SK-N-SH (cell line): ENCODE data around the gene CTDSPL2. TPM values are rescaled to one million over a fixed set of nuclear protein-coding genes. Genes with fewer than 3 reads are reported as not detected.

Experiments
- CTCF ChIA-PET: fragments of 300-600, 350-600 bp; formaldehyde crosslinking; extraction: SDS; loops from one replicate; lab custom pipeline; 2021; lab: Yijun Ruan, JAX
- POLR2A ChIA-PET: fragments of 350-600 bp; sonication (Branson Sonifier 250); formaldehyde crosslinking; extraction: SDS; loops from one replicate; lab custom pipeline; 2020; ENCODE audit warnings: antibody characterized with exemption, inconsistent platforms; lab: Yijun Ruan, JAX
- DNase-seq: peaks from one replicate; pipeline ENCODE4 v3.0.0; 2012
- H2AFZ ChIP-seq: fragments of 200-600 bp; sonication (generic); 2 replicates; pipeline ENCODE4 v1.8.1; 2016; ENCODE audit warnings: antibody characterized with exemption, mild to moderate bottlenecking, low read depth
- H3F3A ChIP-seq: fragments of 200-600 bp; sonication (generic); replicated peaks from 2 replicates; pipeline ENCODE3; 2016; ENCODE audit warnings: antibody characterized with exemption, mild to moderate bottlenecking; ENCODE audit not compliant: insufficient read depth
- H3K27ac ChIP-seq, 2 experiments: fragments of 200-500 bp in 1 of 2; fragments of 200-600 bp in 1 of 2; sonication (Bioruptor generic) in 1 of 2; sonication (generic), shearing (Covaris generic) in 1 of 2; 2 replicates each; pipeline versions ENCODE4 v1.5.1 to v1.6.1; 2014 to 2016; ENCODE audit warnings: low read depth in 2 of 2, inconsistent platforms in 1 of 2, low read length in 1 of 2, mild to moderate bottlenecking in 1 of 2, mixed read lengths in 1 of 2
- H3K27me3 ChIP-seq: fragments of 200-600 bp; sonication (generic), shearing (Covaris generic); 2 replicates; pipeline ENCODE4 v1.6.1; 2016; ENCODE audit warnings: mixed run types; ENCODE audit not compliant: insufficient read depth
- H3K36me3 ChIP-seq, 2 experiments: fragments of 200-500 bp in 1 of 2; fragments of 200-600 bp in 1 of 2; sonication (Bioruptor generic) in 1 of 2; sonication (generic) in 1 of 2; replicated peaks in 1 of 2; 2 replicates each; pipeline versions ENCODE3 to v1.5.1; 2014 to 2016; ENCODE audit warnings: low read length in 1 of 2, mild to moderate bottlenecking in 1 of 2; ENCODE audit not compliant: insufficient read depth in 2 of 2, control insufficient read depth in 1 of 2
- H3K4me1 ChIP-seq, 2 experiments: fragments of 200-500 bp in 1 of 2; fragments of 200-600 bp in 1 of 2; sonication (Bioruptor generic) in 1 of 2; sonication (generic), shearing (Covaris generic) in 1 of 2; 2 replicates each; pipeline versions ENCODE4 v1.5.1 to v1.6.1; 2014 to 2016; ENCODE audit warnings: low read depth in 1 of 2, low read length in 1 of 2, mixed run types in 1 of 2; ENCODE audit not compliant: insufficient read depth in 2 of 2, control insufficient read depth in 1 of 2
- H3K4me2 ChIP-seq: fragments of 200-600 bp; sonication (generic), shearing (Covaris generic); 2 replicates; pipeline ENCODE4 v1.6.1; 2017; ENCODE audit warnings: mixed run types
- H3K4me3 ChIP-seq, 2 experiments: fragments of 200-500 bp in 1 of 2; fragments of 200-600 bp in 1 of 2; sonication (Bioruptor generic) in 1 of 2; sonication (generic), shearing (Covaris generic) in 1 of 2; 2 replicates each; pipeline versions ENCODE4 v1.5.1 to v1.8.1; 2014 to 2016; ENCODE audit warnings: low read depth in 2 of 2, inconsistent platforms in 1 of 2, low read length in 1 of 2, mild to moderate bottlenecking in 1 of 2, mixed read lengths in 1 of 2, moderate library complexity in 1 of 2
- H3K79me2 ChIP-seq: fragments of 200-600 bp; sonication (generic); 2 replicates; pipeline ENCODE4 v1.8.1; 2017; ENCODE audit warnings: mild to moderate bottlenecking; ENCODE audit not compliant: insufficient read depth
- H3K9ac ChIP-seq: fragments of 200-600 bp; sonication (generic); 2 replicates; pipeline ENCODE4 v1.6.1; 2017; ENCODE audit warnings: mixed run types
- H3K9me2 ChIP-seq: fragments of 200-600 bp; sonication (generic); 2 replicates; pipeline ENCODE4 v1.6.1; 2017; ENCODE audit warnings: mixed run types
- H3K9me3 ChIP-seq: fragments of 200-600 bp; sonication (generic); 2 replicates; pipeline ENCODE4 v1.6.1; 2017; ENCODE audit warnings: mixed run types, mild to moderate bottlenecking, moderate library complexity
- H4K20me1 ChIP-seq: fragments of 200-600 bp; sonication (generic); 2 replicates; pipeline ENCODE4 v1.6.1; 2017; ENCODE audit warnings: mild to moderate bottlenecking, mixed run types; ENCODE audit not compliant: insufficient read depth
- CTCF ChIP-seq: fragments of 200-600 bp; sonication (generic); IDR thresholded peaks from 2 replicates; pipeline ENCODE4 v1.6.1; 2017; ENCODE audit warnings: antibody characterized with exemption, mild to moderate bottlenecking, moderate library complexity
- FOXJ3 ChIP-seq: sonication (generic); formaldehyde crosslinking; IDR thresholded peaks from 2 replicates; pipeline ENCODE4 v1.5.1; 2020; ENCODE audit warnings: mild to moderate bottlenecking, missing genetic modification reagents
- GABPA ChIP-seq: IDR thresholded peaks from 2 replicates; pipeline ENCODE4 v1.4.0; 2012; ENCODE audit warnings: low read depth, mild to moderate bottlenecking
- IRF3 ChIP-seq: fragments of 150-350 bp; IDR thresholded peaks from 2 replicates; pipeline ENCODE4 v1.6.1; 2016; ENCODE audit warnings: mild to moderate bottlenecking, low read depth, low read length
- JUND ChIP-seq: IDR thresholded peaks from 2 replicates; pipeline ENCODE4 v1.4.0; 2012
- NFIC ChIP-seq: IDR thresholded peaks from 2 replicates; pipeline ENCODE4 v1.4.0; 2012; ENCODE audit warnings: borderline replicate concordance
- RFX5 ChIP-seq: IDR thresholded peaks from 2 replicates; pipeline ENCODE4 v1.6.1; 2012; ENCODE audit warnings: mild to moderate bottlenecking, improper control_type of control experiment, low read length
- RXRA ChIP-seq: IDR thresholded peaks from 2 replicates; pipeline ENCODE4 v1.4.0; 2012; ENCODE audit warnings: low read depth, mild to moderate bottlenecking, borderline replicate concordance
- TAF1 ChIP-seq: IDR thresholded peaks from 2 replicates; pipeline ENCODE4 v1.6.1; 2012; ENCODE audit warnings: low read depth, mild to moderate bottlenecking, low read length, moderate library complexity, borderline replicate concordance
- TCF12 ChIP-seq: IDR thresholded peaks from 2 replicates; pipeline ENCODE4 v1.4.0; 2012
- USF2 ChIP-seq: fragments of 150-350 bp; IDR thresholded peaks from 2 replicates; pipeline ENCODE4 v1.6.1; 2017; ENCODE audit warnings: antibody characterized with exemption, low read length, low read depth, borderline replicate concordance
- ZBTB33 ChIP-seq: IDR thresholded peaks from 2 replicates; pipeline ENCODE4 v1.4.0; 2012; ENCODE audit warnings: low read depth, borderline replicate concordance
- WGBS: methylation state at CpG from one replicate; pipeline ENCODE4 v1.1.6; 2017; ENCODE audit warnings: low lambda C conversion rate; 5-methylcytosine and 5-hydroxymethylcytosine counted together
- polyA plus RNA-seq, 3 experiments: library from polyadenylated mRNA; depleted of rRNA; stranded (reverse); fragments of >200 nt; gene quantifications; 2 replicates each; pipeline ENCODE4 v1.2.3, GENCODE V29; 2012
- TF ChIP-seq, protein P1 (sequence below): IDR thresholded peaks from 2 replicates; pipeline ENCODE4 v1.6.1; 2012; ENCODE audit warnings: mild to moderate bottlenecking, low read depth, low read length, moderate library complexity

CTDSPL2 gene
- polyA plus RNA-seq, 1 of the 3 experiments (the other 2 are of a cell fraction): 9.0 TPM

DNA sequence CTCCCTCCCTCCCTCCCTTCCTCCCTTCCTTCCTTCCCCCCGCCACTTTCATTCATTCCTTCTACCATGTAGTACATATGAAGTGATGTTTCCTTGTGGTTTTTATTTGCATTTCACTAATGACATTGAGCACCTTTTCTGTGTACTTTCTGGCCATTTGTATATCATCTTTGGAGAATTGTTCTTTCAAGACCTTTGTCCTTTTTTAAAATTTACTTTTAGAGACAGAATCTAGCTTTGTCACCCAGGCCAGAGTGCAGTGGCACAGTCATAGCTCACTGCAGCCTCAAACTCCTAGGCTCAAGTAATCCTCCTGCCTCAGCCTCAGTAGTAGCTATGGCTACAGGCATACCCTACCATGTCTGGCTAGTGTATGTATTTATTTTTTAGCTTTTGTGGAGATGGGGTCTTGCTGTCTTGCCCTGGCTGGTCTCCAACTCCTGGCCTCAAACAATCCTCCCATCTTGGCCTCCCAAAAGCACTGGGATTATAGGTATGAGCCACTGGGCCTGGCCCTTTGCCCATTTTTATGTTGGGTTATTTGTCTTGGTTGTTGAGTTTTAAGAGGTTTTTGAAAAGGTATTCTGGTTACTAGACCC is 42.0 kb upstream of the CTDSPL2 start:
- no peaks in the 10 kb centered on the region for H3K27me3 ChIP-seq
- ChIA-PET CTCF (interaction anchor here (1.0 kb wide), 1 partner anchor 27 kb away, joined by 3 read pairs; no protein-coding TSS in a partner anchor), POLR2A (no interaction called here)
- peaks cover 3 to 42% of the 10 kb centered on the region in 2 experiments for H3K36me3 ChIP-seq
- WGBS: 22% methylated on average over 1 of the region's 1 CpG
- no peak overlapping the region for H2AFZ ChIP-seq
- H3F3A ChIP-seq: peaks cover 28% of the 10 kb centered on the region
- no peak overlapping the region for H3K9ac ChIP-seq
- H3K9me3 ChIP-seq: no peaks in the 10 kb centered on the region
- peak overlapping the region; percentile 12; the same call in 1 of the 2 replicates for H3K4me2 ChIP-seq
- H3K79me2 ChIP-seq: peaks cover 10% of the 10 kb centered on the region
- H3K4me3 ChIP-seq: no peak overlapping the region
- H4K20me1 ChIP-seq: no peaks in the 10 kb centered on the region
- H3K4me1 ChIP-seq: no peaks in the 10 kb centered on the region; a peak in 1 of 4 replicates
- DNase-seq: no peak
- TF ChIP-seq TAF1: no peak
- TF ChIP-seq ZBTB33: no peak
- no peak for TF ChIP-seq GABPA
- TF ChIP-seq RFX5: no peak
- TF ChIP-seq, protein P1, sequence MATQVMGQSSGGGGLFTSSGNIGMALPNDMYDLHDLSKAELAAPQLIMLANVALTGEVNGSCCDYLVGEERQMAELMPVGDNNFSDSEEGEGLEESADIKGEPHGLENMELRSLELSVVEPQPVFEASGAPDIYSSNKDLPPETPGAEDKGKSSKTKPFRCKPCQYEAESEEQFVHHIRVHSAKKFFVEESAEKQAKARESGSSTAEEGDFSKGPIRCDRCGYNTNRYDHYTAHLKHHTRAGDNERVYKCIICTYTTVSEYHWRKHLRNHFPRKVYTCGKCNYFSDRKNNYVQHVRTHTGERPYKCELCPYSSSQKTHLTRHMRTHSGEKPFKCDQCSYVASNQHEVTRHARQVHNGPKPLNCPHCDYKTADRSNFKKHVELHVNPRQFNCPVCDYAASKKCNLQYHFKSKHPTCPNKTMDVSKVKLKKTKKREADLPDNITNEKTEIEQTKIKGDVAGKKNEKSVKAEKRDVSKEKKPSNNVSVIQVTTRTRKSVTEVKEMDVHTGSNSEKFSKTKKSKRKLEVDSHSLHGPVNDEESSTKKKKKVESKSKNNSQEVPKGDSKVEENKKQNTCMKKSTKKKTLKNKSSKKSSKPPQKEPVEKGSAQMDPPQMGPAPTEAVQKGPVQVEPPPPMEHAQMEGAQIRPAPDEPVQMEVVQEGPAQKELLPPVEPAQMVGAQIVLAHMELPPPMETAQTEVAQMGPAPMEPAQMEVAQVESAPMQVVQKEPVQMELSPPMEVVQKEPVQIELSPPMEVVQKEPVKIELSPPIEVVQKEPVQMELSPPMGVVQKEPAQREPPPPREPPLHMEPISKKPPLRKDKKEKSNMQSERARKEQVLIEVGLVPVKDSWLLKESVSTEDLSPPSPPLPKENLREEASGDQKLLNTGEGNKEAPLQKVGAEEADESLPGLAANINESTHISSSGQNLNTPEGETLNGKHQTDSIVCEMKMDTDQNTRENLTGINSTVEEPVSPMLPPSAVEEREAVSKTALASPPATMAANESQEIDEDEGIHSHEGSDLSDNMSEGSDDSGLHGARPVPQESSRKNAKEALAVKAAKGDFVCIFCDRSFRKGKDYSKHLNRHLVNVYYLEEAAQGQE: no peak
- no peak for TF ChIP-seq TCF12
- no peak for TF ChIP-seq JUND
- no peak for TF ChIP-seq USF2
- no peak for TF ChIP-seq CTCF
- TF ChIP-seq NFIC: no peak
- TF ChIP-seq FOXJ3: no peak
- no peak for TF ChIP-seq RXRA
- TF ChIP-seq IRF3: no peak
- H3K27ac ChIP-seq: peak overlapping the region; percentile 31 to 85; a peak in 3 of 4 replicates
- H3K9me2 ChIP-seq: no peaks in the 10 kb centered on the region
